Activated T-cell treated with anti-CD3 and anti-CD28 coated beads, Interleukin-2, amount 50 U/mL, for 1 hour (primary cell): Measurements from ENCODE around the gene GLIS1.

Experiments used
- DNase-seq: peaks from one replicate; pipeline ENCODE4 v3.0.0-alpha.2; 2020

Gene GLIS1

GRCh38 chr1:53575955-53576320 is 163.0 kb downstream of the GLIS1 start:
- DNase-seq = no peak

DNA sequence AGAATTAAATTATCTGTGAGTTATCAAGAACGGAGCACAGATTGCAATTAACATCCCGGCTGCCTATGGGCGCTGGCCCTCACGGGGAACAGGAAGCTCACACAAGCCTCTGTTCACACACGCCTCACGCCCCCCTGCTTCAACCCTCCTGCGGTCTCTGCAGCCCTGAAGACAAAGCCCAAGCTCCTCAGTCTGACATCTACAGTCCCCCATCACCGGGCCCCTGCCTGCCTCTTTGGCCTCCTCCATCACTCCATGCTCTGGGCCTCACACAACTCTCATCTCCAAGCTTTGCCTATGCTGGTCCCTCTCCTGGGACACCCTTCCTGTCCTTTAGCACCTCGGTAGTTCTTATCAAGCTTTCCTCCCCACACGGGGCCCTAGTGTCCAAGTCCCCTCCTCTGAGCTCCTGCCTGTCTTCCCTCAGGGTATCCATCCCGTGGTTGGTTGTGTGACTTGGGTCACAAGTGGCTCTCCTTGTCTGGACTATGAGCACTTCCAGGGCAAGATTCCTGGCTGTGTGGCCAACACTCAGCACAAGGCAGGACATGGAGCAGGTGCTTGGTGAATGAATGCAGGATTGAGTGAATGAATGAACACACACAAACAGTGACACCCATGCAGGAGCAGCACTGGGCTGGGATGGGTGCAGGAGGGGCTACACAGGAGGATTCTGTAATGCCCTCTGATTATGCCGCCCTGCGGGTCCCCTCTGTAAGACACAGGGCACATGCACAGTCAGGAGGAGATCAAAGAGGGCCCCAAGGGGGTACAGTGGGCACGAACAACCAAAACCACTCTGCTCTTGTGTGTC is 163.6 kb downstream of the GLIS1 start:
- DNase-seq = no peak

- no peak for DNase-seq
Observed at GRCh38 chr1:53574621-53575020, 164.3 kb downstream of the GLIS1 start.

GRCh38 chr1:53573931-53574330 is 165.0 kb downstream of the GLIS1 start:
- DNase-seq = no peak

DNA sequence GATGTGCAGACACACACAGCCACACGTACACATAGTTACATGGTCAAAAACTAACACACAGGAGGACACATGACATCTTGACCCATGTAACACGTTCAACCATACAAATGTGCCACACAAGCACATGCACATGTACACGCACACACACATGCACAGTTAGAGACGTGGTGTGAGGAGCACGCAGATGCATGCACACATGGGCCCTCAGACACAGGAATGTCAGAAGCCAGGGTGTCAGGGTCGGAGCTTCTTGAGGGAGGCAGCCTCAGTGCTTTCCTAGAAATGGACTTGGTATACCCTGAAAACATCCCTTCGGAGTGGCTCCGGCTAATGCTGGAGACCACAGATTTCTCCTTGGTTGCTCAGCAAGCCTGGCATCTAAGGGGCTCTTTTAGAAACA is 165.4 kb downstream of the GLIS1 start:
- peak; percentile 3 for DNase-seq

GRCh38 chr1:53572815-53573173 is 166.2 kb downstream of the GLIS1 start:
- DNase-seq = no peak

DNA sequence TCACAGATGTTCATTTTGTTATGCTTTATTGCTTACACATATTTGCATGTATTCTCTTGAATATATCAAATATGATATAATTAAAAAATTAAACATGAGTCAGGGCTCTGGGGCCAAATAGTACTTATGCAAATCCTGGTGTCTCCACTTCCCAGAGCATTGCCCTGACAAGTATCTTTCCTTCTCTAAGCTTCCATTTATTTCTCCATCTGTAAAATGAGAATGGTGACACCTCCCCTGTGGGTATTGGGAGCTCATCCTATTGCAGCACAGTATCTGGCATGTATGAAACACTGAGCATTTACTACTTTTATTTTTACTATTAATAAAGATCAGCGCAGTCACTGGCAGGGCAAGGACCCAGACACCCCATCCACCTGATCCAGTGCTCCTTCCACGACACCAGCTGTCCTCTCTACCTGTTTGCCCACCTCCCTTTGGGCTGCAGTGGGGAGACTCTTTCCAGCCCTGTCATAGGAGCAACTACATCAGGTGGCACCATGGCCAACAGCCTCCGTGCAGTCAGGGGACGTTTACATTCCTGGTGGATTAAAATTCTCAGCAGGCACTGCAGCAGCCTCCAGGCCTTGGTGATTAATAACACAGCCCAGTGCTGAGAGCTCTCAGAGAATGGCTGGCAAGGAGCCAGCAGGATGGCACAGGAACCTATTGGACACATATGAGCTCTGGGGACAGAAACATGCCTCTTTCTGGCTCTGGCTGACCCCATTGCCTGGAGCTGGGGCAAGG is 166.7 kb downstream of the GLIS1 start:
- DNase-seq = peak; percentile 15

DNA sequence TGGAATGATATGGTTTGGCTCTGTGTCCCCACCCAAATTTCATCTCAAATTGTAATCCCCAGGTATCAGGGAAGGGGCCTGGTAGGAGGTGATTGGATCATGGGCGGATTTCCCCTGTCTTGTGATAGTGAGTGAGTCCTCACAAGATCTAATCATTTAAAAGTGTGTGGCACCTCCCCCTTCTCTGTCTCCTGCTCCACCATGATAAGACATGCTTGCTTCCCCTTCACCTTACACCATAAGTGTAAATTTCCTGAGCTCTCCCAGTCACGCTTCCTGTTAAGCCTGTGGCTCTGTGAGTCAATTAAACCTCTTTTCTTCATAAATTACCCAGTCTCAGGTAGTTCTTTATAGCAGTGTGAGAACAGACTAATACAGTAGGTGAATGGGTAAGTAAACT is 170.4 kb downstream of the GLIS1 start:
- no peak for DNase-seq

DNA sequence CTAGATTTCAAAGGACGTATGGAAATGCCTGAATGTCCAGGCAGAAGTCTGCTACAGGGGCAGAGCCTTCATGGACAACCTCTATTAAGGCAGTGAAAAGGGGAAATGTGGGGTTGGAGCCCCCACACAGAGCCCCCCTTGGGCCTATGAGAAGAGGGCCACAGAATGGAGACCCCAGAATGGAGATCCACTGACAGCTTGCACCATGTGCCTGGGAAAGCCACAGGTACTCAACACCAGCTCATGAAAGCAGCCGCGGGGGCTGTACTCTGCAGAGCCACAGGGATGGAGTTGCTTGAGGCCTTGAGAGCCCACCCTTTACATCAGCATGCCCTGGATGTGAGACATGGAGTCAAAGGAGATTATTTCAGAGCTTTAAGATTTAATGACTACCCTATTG is 171.1 kb downstream of the GLIS1 start:
- DNase-seq = no peak

DNA sequence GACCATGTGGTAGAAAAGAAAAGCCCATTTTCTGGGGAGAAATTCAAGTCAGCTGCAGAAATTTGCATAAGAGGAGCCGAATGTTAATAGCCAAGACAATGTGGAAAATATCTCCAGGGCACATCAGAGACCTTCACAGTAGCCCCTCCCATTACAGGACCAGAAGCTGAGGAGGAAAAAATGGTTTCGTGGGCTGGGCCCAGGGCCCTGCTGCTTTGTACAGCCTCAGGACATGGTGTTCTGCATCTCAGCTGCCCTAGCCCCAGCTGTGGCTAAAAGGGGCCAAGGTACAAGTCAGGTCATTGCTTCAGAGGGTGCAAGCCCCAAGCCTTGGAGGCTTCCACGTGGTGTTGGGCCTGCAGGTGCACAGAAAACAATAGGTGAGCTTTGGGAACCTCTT is 171.5 kb downstream of the GLIS1 start:
- DNase-seq = no peak

DNA sequence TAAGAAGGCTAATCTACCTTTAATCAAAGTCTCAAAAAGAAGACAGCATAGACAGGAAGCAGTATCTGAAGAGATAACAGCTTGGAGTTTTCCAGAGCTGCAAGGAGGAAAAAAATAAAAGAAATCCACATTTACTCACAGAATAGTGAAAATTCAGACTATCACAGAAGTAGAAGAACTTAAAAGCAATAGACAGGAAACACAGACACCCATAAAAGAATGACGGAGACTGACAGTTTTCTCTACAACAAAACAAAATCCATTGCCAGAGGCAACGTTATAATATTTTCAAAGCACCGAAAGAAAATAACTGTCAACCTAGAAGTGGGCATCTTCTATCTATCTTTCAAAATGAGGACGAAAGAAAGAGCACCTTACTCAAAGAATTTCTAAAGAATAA is 175.4 kb downstream of the GLIS1 start:
- DNase-seq = no peak

DNA sequence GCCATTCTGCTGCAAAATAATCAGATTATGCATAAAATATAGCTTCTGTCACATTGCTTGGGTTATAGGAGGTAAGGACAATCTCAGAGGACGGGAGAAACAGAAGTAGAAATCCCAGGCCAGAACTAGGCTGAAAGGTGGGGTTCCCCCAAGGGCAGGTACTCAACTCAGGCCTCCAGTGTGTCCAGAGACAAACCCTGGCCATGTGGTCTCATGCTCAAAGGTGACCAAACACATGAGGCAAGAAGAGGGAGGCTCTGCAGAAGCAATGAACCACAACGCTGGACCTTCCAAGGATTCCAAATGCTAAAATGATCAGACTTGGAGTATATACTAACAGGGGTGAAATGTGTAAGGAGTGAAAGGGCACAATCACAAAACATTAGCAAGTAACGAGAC is 176.0 kb downstream of the GLIS1 start:
- no peak for DNase-seq

GRCh38 chr1:53562291-53562980 is 176.5 kb downstream of the GLIS1 start:
- DNase-seq = no peak

DNA sequence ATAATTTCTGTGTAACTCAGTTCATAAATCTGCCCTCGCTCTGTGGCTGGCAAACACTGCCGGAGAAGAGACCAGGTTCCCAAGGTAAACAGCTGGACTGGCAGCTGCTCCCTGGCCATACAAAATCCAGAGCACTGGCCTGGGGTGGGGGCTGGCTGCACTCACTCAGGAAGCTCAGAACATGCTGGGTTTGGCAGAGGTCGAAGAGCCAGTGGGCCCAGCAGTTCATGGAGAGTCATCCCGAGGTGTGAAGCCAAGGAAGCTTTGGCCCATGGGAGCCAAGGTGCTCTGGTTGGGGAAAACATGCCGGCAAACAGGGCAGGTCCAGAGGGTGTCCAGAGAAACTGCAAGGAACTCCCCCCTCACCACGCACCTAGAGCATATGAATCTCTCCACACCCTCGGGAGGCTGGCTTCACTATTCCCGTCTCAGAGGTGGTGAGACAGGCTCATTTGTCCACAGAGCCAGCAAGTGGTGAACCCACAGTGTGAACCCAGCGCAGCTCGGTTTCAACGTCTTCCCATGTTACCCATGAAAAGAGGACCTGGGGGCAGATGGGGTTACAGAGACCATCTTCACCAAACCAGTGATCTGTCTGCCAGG is 177.4 kb downstream of the GLIS1 start:
- DNase-seq = no peak

- no peak for DNase-seq
Observed at GRCh38 chr1:53560581-53561502, 178.1 kb downstream of the GLIS1 start.

DNA sequence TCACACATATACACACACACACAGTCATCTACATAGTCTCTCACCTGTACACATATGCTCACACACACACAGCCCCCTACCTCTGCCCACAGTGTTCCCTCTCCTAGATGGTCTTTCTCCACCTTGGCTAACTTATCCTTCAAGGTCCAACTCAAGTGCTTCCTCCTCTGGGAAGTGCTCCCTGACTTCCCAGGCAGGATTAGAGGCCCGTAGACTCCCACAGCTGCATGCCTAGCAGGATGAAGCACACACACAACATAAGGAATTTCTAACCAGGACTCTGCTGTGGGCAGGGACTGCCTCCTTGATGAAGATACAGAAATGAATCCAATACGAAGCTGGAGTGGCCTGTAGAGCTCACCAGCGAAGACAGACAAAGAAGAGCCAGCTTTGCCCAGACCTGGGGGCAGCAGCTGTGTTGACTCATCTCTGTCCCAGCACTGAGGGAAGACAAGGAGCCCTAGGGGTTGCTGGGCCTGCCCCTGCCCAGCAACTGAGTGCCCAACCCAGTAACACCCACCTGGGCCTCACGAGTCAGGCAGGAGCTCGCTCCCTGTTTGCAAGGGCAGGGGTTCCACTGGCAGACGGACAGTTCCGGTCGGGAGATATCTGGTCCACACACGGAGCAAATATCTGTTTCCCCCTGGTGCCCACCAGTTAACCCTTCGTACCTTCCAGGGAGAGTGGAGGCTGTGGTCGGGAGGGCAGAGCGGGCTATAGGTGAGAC is 178.9 kb downstream of the GLIS1 start:
- DNase-seq = no peak

- DNase-seq = no peak
Observed at GRCh38 chr1:53559391-53559815, 179.6 kb downstream of the GLIS1 start.

DNA sequence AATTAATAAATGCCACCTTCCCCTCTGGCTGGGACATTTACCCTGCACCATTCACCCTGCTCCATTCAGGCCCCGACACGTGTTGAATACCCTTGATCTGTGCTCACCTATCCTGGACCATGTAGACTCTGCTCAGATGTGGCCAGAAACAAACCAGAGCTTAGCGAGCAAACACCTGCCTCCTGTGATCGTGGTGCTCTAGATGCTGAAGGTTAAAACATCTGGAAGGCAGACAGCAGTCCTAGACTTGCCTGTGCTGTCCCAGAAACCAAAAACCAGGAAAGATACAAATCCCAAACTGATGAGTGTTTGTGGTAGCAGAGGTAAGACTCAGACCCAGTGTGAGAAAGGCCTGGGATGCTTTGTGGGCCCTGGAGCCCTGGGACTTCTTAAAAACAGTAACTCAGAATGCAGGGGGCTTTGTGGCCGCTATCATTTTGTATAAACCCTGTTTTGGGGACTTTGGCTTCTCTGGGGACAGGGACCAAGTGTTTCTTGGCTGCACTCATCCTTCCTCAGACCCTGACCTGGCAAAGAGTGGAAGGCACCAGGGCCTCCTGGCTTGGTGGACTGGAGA is 180.1 kb downstream of the GLIS1 start:
- no peak for DNase-seq

GRCh38 chr1:53557830-53558738 is 180.9 kb downstream of the GLIS1 start:
- peak; percentile 4 for DNase-seq

GRCh38 chr1:53557369-53557768 is 181.6 kb downstream of the GLIS1 start:
- no peak for DNase-seq
